ENCODE results near the gene TMEM131L. TPM values are rescaled to one million over a fixed set of nuclear protein-coding genes. Genes with fewer than 3 reads are reported as not detected.

Gene TMEM131L
- polyA plus RNA-seq, 1 donor (not counting 4 experiments of a cell fraction or from before 2014, with no cell fraction given), result 10.3 TPM

- H3K27ac ChIP-seq (ENCODE audit: control insufficient read depth, insufficient read depth, low read length), result no peak overlapping the region
- H3K36me3 ChIP-seq (ENCODE audit: control insufficient read depth in 2 of 2, extremely low read depth in 1 of 2, insufficient read depth in 2 of 2, low read length in 2 of 2), result no peaks in the 10 kb centered on the region
- FAIRE-seq, result no peak
- no peak overlapping the region for H2AFZ ChIP-seq (ENCODE audit: control insufficient read depth, low read length)
- H4K20me1 ChIP-seq (ENCODE audit: control insufficient read depth, extremely low read depth, insufficient read depth, low read length), result no peaks in the 10 kb centered on the region
- H3K9me1 ChIP-seq (ENCODE audit: control insufficient read depth, extremely low read depth, insufficient read depth, low read length), result no peaks in the 10 kb centered on the region
- peaks cover 7% of the 10 kb centered on the region for H3K4me1 ChIP-seq (ENCODE audit: control insufficient read depth, extremely low read depth, insufficient read depth, low read length)
- no peak for DNase-seq (ENCODE audit: low read depth, low spot score)
- no peak for TF ChIP-seq EZH2 (IDR thresholded peaks at IDR 0.05; ENCODE audit: low read length)
- TF ChIP-seq CTCF (optimal IDR thresholded peaks at IDR 0.05 in 1 of 3, IDR thresholded peaks at IDR 0.05 in 1 of 3, conservative IDR thresholded peaks at IDR 0.05 in 1 of 3; ENCODE audit: extremely low read depth in 1 of 3, insufficient read depth in 2 of 3, low read length in 3 of 3), result no peak
- H3K27me3 ChIP-seq (ENCODE audit: control insufficient read depth, extremely low read depth, insufficient read depth, low read length), result no peaks in the 10 kb centered on the region
- H3K9me3 ChIP-seq (ENCODE audit: control insufficient read depth, low read depth, low read length), result no peaks in the 10 kb centered on the region
- H3K79me2 ChIP-seq (ENCODE audit: control insufficient read depth, insufficient read depth, low read length), result no peaks in the 10 kb centered on the region
- H3K4me3 ChIP-seq (ENCODE audit: control insufficient read depth in 2 of 3, extremely low read depth in 1 of 3, insufficient read depth in 2 of 3, low read depth in 1 of 3, low read length in 3 of 3), result no peak overlapping the region
- no peak overlapping the region for H3K9ac ChIP-seq (ENCODE audit: control insufficient read depth, extremely low read depth, insufficient read depth, low read length)
- H3K4me2 ChIP-seq (ENCODE audit: control insufficient read depth, extremely low read depth, insufficient read depth, low read depth, low read length), result peak overlapping the region; percentile 27
- dilution Hi-C loops (cut with MboI; ENCODE audit: extremely low pct_ligation_motif_present, low sequenced_read_pairs), result no loop called here
Measured at GRCh38 chr4:153538487-153539357, 72.6 kb downstream of the TMEM131L start.

GRCh38 chr4:153539422-153539821 lies 73.3 kb downstream of the TMEM131L start:
- Histone ChIP-seq H2AFZ (ENCODE audit: control insufficient read depth, low read length) (no peak overlapping the region), H3K9me3 (ENCODE audit: control insufficient read depth, low read depth, low read length) (no peaks in the 10 kb centered on the region), H3K9ac (ENCODE audit: control insufficient read depth, extremely low read depth, insufficient read depth, low read length) (no peak overlapping the region), H3K79me2 (ENCODE audit: control insufficient read depth, insufficient read depth, low read length) (no peaks in the 10 kb centered on the region), H3K27me3 (ENCODE audit: control insufficient read depth, extremely low read depth, insufficient read depth, low read length) (no peaks in the 10 kb centered on the region), H3K36me3 (ENCODE audit: control insufficient read depth in 2 of 2, extremely low read depth in 1 of 2, insufficient read depth in 2 of 2, low read length in 2 of 2) (no peaks in the 10 kb centered on the region), H3K27ac (ENCODE audit: control insufficient read depth, insufficient read depth, low read length) (no peak overlapping the region), H3K4me3 (ENCODE audit: control insufficient read depth in 2 of 3, extremely low read depth in 1 of 3, insufficient read depth in 2 of 3, low read depth in 1 of 3, low read length in 3 of 3) (no peak overlapping the region), H3K4me1 (ENCODE audit: control insufficient read depth, extremely low read depth, insufficient read depth, low read length) (peaks cover 7% of the 10 kb centered on the region), H4K20me1 (ENCODE audit: control insufficient read depth, extremely low read depth, insufficient read depth, low read length) (no peaks in the 10 kb centered on the region), H3K4me2 (ENCODE audit: control insufficient read depth, extremely low read depth, insufficient read depth, low read depth, low read length) (no peak overlapping the region), H3K9me1 (ENCODE audit: control insufficient read depth, extremely low read depth, insufficient read depth, low read length) (no peaks in the 10 kb centered on the region)
- TF ChIP-seq CTCF (optimal IDR thresholded peaks at IDR 0.05 in 1 of 3, IDR thresholded peaks at IDR 0.05 in 1 of 3, conservative IDR thresholded peaks at IDR 0.05 in 1 of 3; ENCODE audit: extremely low read depth in 1 of 3, insufficient read depth in 2 of 3, low read length in 3 of 3), result no peak
- TF ChIP-seq EZH2 (IDR thresholded peaks at IDR 0.05; ENCODE audit: low read length), result no peak
- DNase-seq (ENCODE audit: low read depth, low spot score) (no peak), FAIRE-seq (no peak)
- dilution Hi-C loops (cut with MboI; ENCODE audit: extremely low pct_ligation_motif_present, low sequenced_read_pairs), result no loop called here

Data from keratinocyte (primary cell).